HepG2 (cell line): ENCODE measurements around the gene GNAI2. TPM values are rescaled to one million over a fixed set of nuclear protein-coding genes. Genes with fewer than 3 reads are reported as not detected.

Experiments used
- MLLT10 ChIP-seq: sonication (generic); formaldehyde crosslinking; IDR thresholded peaks from 2 replicates; pipeline ENCODE4 v1.4.0; 2020; ENCODE audit warnings: missing genetic modification reagents
- SMAD1 ChIP-seq: sonication (generic); formaldehyde crosslinking; IDR thresholded peaks from 2 replicates; pipeline ENCODE4 v1.4.0; 2020; ENCODE audit warnings: missing genetic modification reagents, low read depth, mild to moderate bottlenecking, borderline replicate concordance
- SPEN ChIP-seq: sonication (generic); formaldehyde crosslinking; IDR thresholded peaks from 2 replicates; pipeline ENCODE4 v1.5.1; 2020; ENCODE audit warnings: low read depth, mild to moderate bottlenecking, missing genetic modification reagents
- ZNF570 ChIP-seq: sonication (generic); formaldehyde crosslinking; IDR thresholded peaks from 2 replicates; pipeline ENCODE4 v1.4.0; 2020; ENCODE audit warnings: mild to moderate bottlenecking, missing genetic modification reagents, borderline replicate concordance
- ZNF737 ChIP-seq: sonication (generic); formaldehyde crosslinking; IDR thresholded peaks from 2 replicates; pipeline ENCODE4 v1.5.0; 2020; ENCODE audit warnings: missing genetic modification reagents, mild to moderate bottlenecking, borderline replicate concordance
- polyA plus RNA-seq, 8 experiments: library from polyadenylated mRNA; depleted of rRNA in 3 of 8; stranded (reverse) in 7 of 8; unstranded in 1 of 8; fragments of >200 nt; fragmentation: Illumina TruSeq in 4 of 8; extraction: Trizol in 4 of 8; gene quantifications; 2 replicates each; pipeline versions ENCODE4 v1.2.1 to v1.2.3, GENCODE V29; 2011 to 2016; ENCODE audit warnings: low read depth in 4 of 8, missing spikeins in 1 of 8, mixed read lengths in 1 of 8; ENCODE audit not compliant: insufficient read depth in 1 of 8
- total RNA-seq, 5 experiments: library from RNA; depleted of rRNA; stranded (reverse); fragments of >200 nt; fragmentation: Illumina TruSeq; extraction: Trizol; gene quantifications; 2 replicates each; pipeline ENCODE4 v1.2.3, GENCODE V29; 2016; ENCODE audit warnings: low read depth in 1 of 5
- TF ChIP-seq, protein P1 (sequence below): sonication (generic); formaldehyde crosslinking; IDR thresholded peaks from 2 replicates; pipeline ENCODE4 v1.5.0; 2020; ENCODE audit warnings: mild to moderate bottlenecking, missing genetic modification reagents
- TF ChIP-seq, protein P2 (sequence below): sonication (generic); formaldehyde crosslinking; IDR thresholded peaks from 2 replicates; pipeline ENCODE4 v1.8.1; 2023; ENCODE audit warnings: mild to moderate bottlenecking, missing genetic modification reagents
- TF ChIP-seq, protein P3 (sequence below): sonication (generic); formaldehyde crosslinking; IDR thresholded peaks from 2 replicates; pipeline ENCODE4 v1.4.0; 2020; ENCODE audit warnings: missing genetic modification reagents
- TF ChIP-seq, protein P4 (sequence below): sonication (generic); formaldehyde crosslinking; IDR thresholded peaks from 2 replicates; pipeline ENCODE4 v1.4.0; 2020; ENCODE audit warnings: missing genetic modification reagents
- TF ChIP-seq, protein P5 (sequence below): sonication (generic); formaldehyde crosslinking; IDR thresholded peaks from one replicate; pipeline ENCODE4 v1.5.1; 2020; ENCODE audit warnings: mild to moderate bottlenecking, missing genetic modification reagents; ENCODE audit errors: not compliant biosample characterization

Gene GNAI2
- total and polyA plus RNA-seq, 2 of the 13 experiments (the other 11 are each of a cell fraction or from before 2014, with no cell fraction given), result 51.1 to 66.2 TPM

DNA sequence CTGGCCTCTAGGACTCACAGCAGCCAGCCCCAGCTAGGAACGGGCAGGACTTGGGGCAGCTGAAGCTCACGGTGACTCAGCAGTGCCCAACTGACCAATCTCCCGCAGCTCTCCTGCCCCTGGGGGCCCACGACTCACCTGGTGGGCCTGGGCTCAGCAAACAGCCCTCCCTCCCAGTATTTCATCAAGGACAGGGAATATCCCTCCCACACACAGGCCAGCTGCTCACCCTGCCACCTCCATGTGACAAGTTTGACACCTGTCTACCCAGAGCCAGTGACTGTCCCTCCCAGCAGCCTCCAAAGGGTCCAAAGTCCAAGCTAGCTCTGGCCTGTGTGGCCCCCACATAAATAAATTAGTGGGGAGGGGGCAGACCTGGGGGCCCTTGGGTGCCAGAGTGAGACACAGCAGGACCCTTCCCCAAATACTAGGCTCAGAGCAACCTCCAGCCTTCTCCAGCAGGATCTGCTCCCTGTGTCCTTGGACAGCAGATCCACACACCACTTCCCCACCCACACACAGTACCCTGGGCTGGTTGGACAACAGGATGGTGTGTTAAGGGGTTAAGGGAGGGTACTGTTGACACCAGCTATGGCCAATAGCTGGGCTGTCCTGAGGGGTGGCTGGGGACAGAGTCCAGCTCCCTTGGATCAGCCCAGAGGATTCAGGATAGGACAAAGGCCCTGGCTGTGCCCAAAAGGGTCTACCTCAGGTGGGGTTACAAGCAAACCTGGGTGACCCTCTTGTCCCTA is 40.3 kb upstream of the GNAI2 start (continued):
- TF ChIP-seq, protein P1, sequence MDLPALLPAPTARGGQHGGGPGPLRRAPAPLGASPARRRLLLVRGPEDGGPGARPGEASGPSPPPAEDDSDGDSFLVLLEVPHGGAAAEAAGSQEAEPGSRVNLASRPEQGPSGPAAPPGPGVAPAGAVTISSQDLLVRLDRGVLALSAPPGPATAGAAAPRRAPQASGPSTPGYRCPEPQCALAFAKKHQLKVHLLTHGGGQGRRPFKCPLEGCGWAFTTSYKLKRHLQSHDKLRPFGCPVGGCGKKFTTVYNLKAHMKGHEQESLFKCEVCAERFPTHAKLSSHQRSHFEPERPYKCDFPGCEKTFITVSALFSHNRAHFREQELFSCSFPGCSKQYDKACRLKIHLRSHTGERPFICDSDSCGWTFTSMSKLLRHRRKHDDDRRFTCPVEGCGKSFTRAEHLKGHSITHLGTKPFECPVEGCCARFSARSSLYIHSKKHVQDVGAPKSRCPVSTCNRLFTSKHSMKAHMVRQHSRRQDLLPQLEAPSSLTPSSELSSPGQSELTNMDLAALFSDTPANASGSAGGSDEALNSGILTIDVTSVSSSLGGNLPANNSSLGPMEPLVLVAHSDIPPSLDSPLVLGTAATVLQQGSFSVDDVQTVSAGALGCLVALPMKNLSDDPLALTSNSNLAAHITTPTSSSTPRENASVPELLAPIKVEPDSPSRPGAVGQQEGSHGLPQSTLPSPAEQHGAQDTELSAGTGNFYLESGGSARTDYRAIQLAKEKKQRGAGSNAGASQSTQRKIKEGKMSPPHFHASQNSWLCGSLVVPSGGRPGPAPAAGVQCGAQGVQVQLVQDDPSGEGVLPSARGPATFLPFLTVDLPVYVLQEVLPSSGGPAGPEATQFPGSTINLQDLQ, result peak; percentile 92
- TF ChIP-seq MLLT10 (no peak), ZNF737 (CRISPR knock-in tag) (peak; percentile 85; the same call in 1 of the 2 replicates), ZNF570 (peak; percentile 64; the same call in 1 of the 2 replicates), SMAD1 (CRISPR knock-in tag) (no peak), SPEN (CRISPR knock-in tag) (peak; percentile 58)
- TF ChIP-seq, protein P2, sequence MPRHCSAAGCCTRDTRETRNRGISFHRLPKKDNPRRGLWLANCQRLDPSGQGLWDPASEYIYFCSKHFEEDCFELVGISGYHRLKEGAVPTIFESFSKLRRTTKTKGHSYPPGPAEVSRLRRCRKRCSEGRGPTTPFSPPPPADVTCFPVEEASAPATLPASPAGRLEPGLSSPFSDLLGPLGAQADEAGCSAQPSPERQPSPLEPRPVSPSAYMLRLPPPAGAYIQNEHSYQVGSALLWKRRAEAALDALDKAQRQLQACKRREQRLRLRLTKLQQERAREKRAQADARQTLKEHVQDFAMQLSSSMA (CRISPR knock-in tag), result peak; percentile 74; the same call in 1 of the 2 replicates
- TF ChIP-seq, protein P3, sequence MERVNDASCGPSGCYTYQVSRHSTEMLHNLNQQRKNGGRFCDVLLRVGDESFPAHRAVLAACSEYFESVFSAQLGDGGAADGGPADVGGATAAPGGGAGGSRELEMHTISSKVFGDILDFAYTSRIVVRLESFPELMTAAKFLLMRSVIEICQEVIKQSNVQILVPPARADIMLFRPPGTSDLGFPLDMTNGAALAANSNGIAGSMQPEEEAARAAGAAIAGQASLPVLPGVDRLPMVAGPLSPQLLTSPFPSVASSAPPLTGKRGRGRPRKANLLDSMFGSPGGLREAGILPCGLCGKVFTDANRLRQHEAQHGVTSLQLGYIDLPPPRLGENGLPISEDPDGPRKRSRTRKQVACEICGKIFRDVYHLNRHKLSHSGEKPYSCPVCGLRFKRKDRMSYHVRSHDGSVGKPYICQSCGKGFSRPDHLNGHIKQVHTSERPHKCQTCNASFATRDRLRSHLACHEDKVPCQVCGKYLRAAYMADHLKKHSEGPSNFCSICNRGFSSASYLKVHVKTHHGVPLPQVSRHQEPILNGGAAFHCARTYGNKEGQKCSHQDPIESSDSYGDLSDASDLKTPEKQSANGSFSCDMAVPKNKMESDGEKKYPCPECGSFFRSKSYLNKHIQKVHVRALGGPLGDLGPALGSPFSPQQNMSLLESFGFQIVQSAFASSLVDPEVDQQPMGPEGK (CRISPR knock-in tag), result peak; percentile 97
- TF ChIP-seq, protein P4, sequence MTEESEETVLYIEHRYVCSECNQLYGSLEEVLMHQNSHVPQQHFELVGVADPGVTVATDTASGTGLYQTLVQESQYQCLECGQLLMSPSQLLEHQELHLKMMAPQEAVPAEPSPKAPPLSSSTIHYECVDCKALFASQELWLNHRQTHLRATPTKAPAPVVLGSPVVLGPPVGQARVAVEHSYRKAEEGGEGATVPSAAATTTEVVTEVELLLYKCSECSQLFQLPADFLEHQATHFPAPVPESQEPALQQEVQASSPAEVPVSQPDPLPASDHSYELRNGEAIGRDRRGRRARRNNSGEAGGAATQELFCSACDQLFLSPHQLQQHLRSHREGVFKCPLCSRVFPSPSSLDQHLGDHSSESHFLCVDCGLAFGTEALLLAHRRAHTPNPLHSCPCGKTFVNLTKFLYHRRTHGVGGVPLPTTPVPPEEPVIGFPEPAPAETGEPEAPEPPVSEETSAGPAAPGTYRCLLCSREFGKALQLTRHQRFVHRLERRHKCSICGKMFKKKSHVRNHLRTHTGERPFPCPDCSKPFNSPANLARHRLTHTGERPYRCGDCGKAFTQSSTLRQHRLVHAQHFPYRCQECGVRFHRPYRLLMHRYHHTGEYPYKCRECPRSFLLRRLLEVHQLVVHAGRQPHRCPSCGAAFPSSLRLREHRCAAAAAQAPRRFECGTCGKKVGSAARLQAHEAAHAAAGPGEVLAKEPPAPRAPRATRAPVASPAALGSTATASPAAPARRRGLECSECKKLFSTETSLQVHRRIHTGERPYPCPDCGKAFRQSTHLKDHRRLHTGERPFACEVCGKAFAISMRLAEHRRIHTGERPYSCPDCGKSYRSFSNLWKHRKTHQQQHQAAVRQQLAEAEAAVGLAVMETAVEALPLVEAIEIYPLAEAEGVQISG, result peak; percentile 83
- TF ChIP-seq, protein P5, sequence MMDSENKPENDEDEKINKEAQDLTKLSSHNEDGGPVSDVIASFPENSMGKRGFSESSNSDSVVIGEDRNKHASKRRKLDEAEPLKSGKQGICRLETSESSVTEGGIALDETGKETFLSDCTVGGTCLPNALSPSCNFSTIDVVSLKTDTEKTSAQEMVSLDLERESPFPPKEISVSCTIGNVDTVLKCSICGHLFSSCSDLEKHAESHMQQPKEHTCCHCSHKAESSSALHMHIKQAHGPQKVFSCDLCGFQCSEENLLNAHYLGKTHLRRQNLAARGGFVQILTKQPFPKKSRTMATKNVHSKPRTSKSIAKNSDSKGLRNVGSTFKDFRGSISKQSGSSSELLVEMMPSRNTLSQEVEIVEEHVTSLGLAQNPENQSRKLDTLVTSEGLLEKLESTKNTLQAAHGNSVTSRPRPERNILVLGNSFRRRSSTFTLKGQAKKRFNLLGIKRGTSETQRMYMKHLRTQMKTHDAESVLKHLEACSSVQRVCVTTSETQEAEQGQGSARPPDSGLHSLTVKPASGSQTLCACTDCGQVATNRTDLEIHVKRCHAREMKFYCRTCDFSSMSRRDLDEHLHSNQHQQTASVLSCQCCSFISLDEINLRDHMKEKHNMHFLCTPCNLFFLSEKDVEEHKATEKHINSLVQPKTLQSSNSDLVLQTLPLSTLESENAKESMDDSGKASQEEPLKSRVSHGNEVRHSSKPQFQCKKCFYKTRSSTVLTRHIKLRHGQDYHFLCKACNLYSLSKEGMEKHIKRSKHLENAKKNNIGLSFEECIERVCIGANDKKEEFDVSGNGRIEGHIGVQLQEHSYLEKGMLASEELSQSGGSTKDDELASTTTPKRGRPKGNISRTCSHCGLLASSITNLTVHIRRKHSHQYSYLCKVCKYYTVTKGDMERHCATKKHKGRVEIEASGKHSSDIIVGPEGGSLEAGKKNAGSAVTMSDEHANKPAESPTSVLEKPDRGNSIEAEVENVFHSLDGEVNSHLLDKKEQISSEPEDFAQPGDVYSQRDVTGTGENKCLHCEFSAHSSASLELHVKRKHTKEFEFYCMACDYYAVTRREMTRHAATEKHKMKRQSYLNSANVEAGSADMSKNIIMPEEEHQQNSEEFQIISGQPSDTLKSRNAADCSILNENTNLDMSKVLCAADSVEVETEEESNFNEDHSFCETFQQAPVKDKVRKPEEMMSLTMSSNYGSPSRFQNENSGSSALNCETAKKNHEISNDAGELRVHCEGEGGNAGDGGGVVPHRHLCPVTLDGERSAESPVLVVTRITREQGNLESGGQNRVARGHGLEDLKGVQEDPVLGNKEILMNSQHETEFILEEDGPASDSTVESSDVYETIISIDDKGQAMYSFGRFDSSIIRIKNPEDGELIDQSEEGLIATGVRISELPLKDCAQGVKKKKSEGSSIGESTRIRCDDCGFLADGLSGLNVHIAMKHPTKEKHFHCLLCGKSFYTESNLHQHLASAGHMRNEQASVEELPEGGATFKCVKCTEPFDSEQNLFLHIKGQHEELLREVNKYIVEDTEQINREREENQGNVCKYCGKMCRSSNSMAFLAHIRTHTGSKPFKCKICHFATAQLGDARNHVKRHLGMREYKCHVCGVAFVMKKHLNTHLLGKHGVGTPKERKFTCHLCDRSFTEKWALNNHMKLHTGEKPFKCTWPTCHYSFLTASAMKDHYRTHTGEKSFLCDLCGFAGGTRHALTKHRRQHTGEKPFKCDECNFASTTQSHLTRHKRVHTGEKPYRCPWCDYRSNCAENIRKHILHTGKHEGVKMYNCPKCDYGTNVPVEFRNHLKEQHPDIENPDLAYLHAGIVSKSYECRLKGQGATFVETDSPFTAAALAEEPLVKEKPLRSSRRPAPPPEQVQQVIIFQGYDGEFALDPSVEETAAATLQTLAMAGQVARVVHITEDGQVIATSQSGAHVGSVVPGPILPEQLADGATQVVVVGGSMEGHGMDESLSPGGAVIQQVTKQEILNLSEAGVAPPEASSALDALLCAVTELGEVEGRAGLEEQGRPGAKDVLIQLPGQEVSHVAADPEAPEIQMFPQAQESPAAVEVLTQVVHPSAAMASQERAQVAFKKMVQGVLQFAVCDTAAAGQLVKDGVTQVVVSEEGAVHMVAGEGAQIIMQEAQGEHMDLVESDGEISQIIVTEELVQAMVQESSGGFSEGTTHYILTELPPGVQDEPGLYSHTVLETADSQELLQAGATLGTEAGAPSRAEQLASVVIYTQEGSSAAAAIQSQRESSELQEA (CRISPR knock-in tag), result no peak
